Spleen (tissue), 7 donors: ENCODE measurements around the gene CDC42EP5.

Source experiments
- CTCF ChIP-seq, 11 experiments: fragments of 200-600 bp in 7 of 11; fragments of 450-650 bp in 4 of 11; sonication (generic) in 4 of 11; IDR thresholded peaks in 8 of 11; conservative IDR thresholded peaks in 3 of 11; 1 replicate in 7 of 11; 2 replicates in 4 of 11; pipeline versions ENCODE4 v1.4.0 to v1.8.0; 2016 to 2021; ENCODE audit warnings: antibody characterized with exemption in 11 of 11, inconsistent platforms in 4 of 11, mild to moderate bottlenecking in 1 of 11
- POLR2A ChIP-seq, 3 donors: fragments of 450-650 bp; IDR thresholded peaks; one replicate each; pipeline ENCODE4 v1.5.1; 2017; ENCODE audit warnings: antibody characterized with exemption in 3 of 3, mild to moderate bottlenecking in 1 of 3
- donor health status: DM: no; HTN: no; CAD: no; lungs with moderate emphysema.
- donor health status: DM: no; HTN: no; CAD: no.
- donor health status: DM: no; HTN: no; CAD: no.

GRCh38 chr19:54439174-54439851, 33.8 kb downstream of the CDC42EP5 start:
- TF ChIP-seq POLR2A (IDR thresholded peaks at IDR 0.05) (no peak), CTCF (IDR thresholded peaks at IDR 0.05 in 8 of 11, conservative IDR thresholded peaks at IDR 0.05 in 3 of 11) (peak in 5 of 11 experiments; percentile 11 to 32 (median 30))
